CD14-positive monocyte (primary cell): ENCODE measurements around the gene PACRGL. TPM values are rescaled to one million over a fixed set of nuclear protein-coding genes. Genes with fewer than 3 reads are reported as not detected.
A peak's percentile ranks its signal among the peaks of the same experiment; 100 is the strongest.

Source experiments
- DNase-seq, 3 donors: peaks; one replicate each; pipeline ENCODE4 v3.0.0-alpha.2; 2011 to 2022
- H2AFZ ChIP-seq: 2 replicates; pipeline ENCODE4 v1.6.0; 2012; ENCODE audit warnings: mild to moderate bottlenecking, low read depth, low read length, inconsistent platforms; ENCODE audit not compliant: insufficient read depth, poor library complexity, severe bottlenecking
- H3K27ac ChIP-seq, 2 donors: 1 replicate in 1 of 2; 2 replicates in 1 of 2; pipeline ENCODE4 v1.5.1; 2012 to 2013; ENCODE audit warnings: low read length in 2 of 2, control low read depth in 1 of 2, inconsistent platforms in 1 of 2, low read depth in 1 of 2, mild to moderate bottlenecking in 1 of 2
- H3K27me3 ChIP-seq, 2 donors: one replicate each; pipeline versions ENCODE4 v1.6.0 to v1.6.1; 2011 to 2013; ENCODE audit warnings: low read length in 2 of 2; ENCODE audit not compliant: control insufficient read depth in 2 of 2, insufficient read depth in 2 of 2
- H3K36me3 ChIP-seq, 2 donors: replicated peaks in 1 of 2; 1 replicate in 1 of 2; 2 replicates in 1 of 2; pipeline versions ENCODE4 v1.5.1 to v1.6.1; 2012 to 2013; ENCODE audit warnings: low read length in 2 of 2, control low read depth in 1 of 2, inconsistent platforms in 1 of 2, mild to moderate bottlenecking in 1 of 2; ENCODE audit not compliant: insufficient read depth in 2 of 2, control insufficient read depth in 1 of 2
- H3K4me1 ChIP-seq, 2 donors: 1 replicate in 1 of 2; 2 replicates in 1 of 2; pipeline versions ENCODE4 v1.5.1 to v1.6.1; 2012 to 2013; ENCODE audit warnings: low read length in 2 of 2, control low read depth in 1 of 2, inconsistent platforms in 1 of 2, mild to moderate bottlenecking in 1 of 2, moderate library complexity in 1 of 2; ENCODE audit not compliant: insufficient read depth in 2 of 2, control insufficient read depth in 1 of 2
- H3K4me2 ChIP-seq: replicated peaks from 2 replicates; pipeline ENCODE3; 2012; ENCODE audit warnings: low read length, moderate library complexity, mild to moderate bottlenecking; ENCODE audit not compliant: poor library complexity, severe bottlenecking; ENCODE audit errors: extremely low read depth
- H3K4me3 ChIP-seq, 3 experiments: fragments of 200-600 bp in 1 of 3; sonication (generic) in 1 of 3; replicated peaks in 1 of 3; 1 replicate in 2 of 3; 2 replicates in 1 of 3; pipeline ENCODE4 v1.5.1; 2011 to 2013; ENCODE audit warnings: low read length in 3 of 3, mild to moderate bottlenecking in 3 of 3, control low read depth in 2 of 3, low read depth in 2 of 3, inconsistent platforms in 1 of 3, moderate library complexity in 1 of 3
- H3K79me2 ChIP-seq: 2 replicates; pipeline ENCODE4 v1.6.0; 2012; ENCODE audit warnings: mild to moderate bottlenecking, control low read depth, inconsistent platforms, low read length, moderate library complexity; ENCODE audit not compliant: insufficient read depth
- H3K9ac ChIP-seq: 2 replicates; pipeline ENCODE4 v1.6.0; 2017; ENCODE audit warnings: low read length, mild to moderate bottlenecking; ENCODE audit not compliant: insufficient read depth, poor library complexity, severe bottlenecking
- H3K9me3 ChIP-seq, 2 donors: replicated peaks in 1 of 2; 1 replicate in 1 of 2; 2 replicates in 1 of 2; pipeline versions ENCODE4 v1.5.1 to v1.6.1; 2012 to 2013; ENCODE audit warnings: low read length in 2 of 2, control low read depth in 1 of 2; ENCODE audit not compliant: control insufficient read depth in 1 of 2, insufficient read depth in 1 of 2
- H4K20me1 ChIP-seq: 2 replicates; pipeline ENCODE4 v1.6.0; 2012; ENCODE audit warnings: mild to moderate bottlenecking, low read length, control low read depth, moderate library complexity; ENCODE audit not compliant: insufficient read depth
- H3K27ac Mint-ChIP-seq, 7 donors: one replicate each; pipeline ENCODE4 v1.8.0; 2020; ENCODE audit warnings: mild to moderate bottlenecking in 7 of 7, mixed read lengths in 7 of 7, moderate library complexity in 6 of 7, inconsistent platforms in 2 of 7
- H3K27me3 Mint-ChIP-seq, 3 donors: one replicate each; pipeline ENCODE4 v1.8.0; 2021 to 2022; ENCODE audit warnings: low read depth in 3 of 3, mild to moderate bottlenecking in 3 of 3, mixed read lengths in 3 of 3, moderate library complexity in 3 of 3, inconsistent platforms in 1 of 3
- H3K36me3 Mint-ChIP-seq, 2 donors: one replicate each; pipeline ENCODE4 v1.8.0; 2020; ENCODE audit warnings: mixed read lengths in 2 of 2, inconsistent platforms in 1 of 2, mild to moderate bottlenecking in 1 of 2
- H3K4me1 Mint-ChIP-seq: one replicate; pipeline ENCODE4 v1.8.0; 2020; ENCODE audit warnings: mild to moderate bottlenecking, mixed read lengths
- H3K4me3 Mint-ChIP-seq, 2 donors: one replicate each; pipeline ENCODE4 v1.8.0; 2020; ENCODE audit warnings: mild to moderate bottlenecking in 2 of 2, mixed read lengths in 2 of 2, moderate library complexity in 1 of 2
- H3K9me3 Mint-ChIP-seq, 7 donors: one replicate each; pipeline ENCODE4 v1.8.0; 2020 to 2022; ENCODE audit warnings: mixed read lengths in 7 of 7, mild to moderate bottlenecking in 6 of 7, moderate library complexity in 6 of 7, inconsistent platforms in 2 of 7
- CTCF ChIP-seq: fragments of 200-600 bp; IDR thresholded peaks from one replicate; pipeline ENCODE4 v1.8.0; 2022; ENCODE audit warnings: antibody characterized with exemption, mild to moderate bottlenecking
- WGBS: methylation state at CpG from one replicate; pipeline ENCODE4 v1.1.5; 2013; ENCODE audit warnings: missing lambda C conversion rate; ENCODE audit not compliant: insufficient coverage; 5-methylcytosine and 5-hydroxymethylcytosine counted together
- intact Hi-C, 2 donors: fragments of 100-400 bp; cut with micrococcal nuclease; formaldehyde crosslinking; loops; one replicate each; pipeline versions ENCODE4 v1.15.0 to v1.15.1; 2023
- polyA plus RNA-seq, 3 donors: library from polyadenylated mRNA; depleted of rRNA in 1 of 3; unstranded in 2 of 3; stranded (reverse) in 1 of 3; fragments of 300-500 nt in 2 of 3; fragments of >200 nt in 1 of 3; fragmentation: Illumina TruSeq in 2 of 3; gene quantifications; 1 replicate in 2 of 3; 2 replicates in 1 of 3; pipeline ENCODE4 v1.2.3, GENCODE V29; 2012 to 2021

Gene PACRGL
- polyA plus RNA-seq, 3 donors, result 6.1 to 7.9 (median 7.4) TPM

- H3K27me3 Mint-ChIP-seq, result peaks cover 0 to 4% (median 2%) of the 10 kb centered on the region in 3 donors
- Histone ChIP-seq H3K27me3 (no peaks in the 10 kb centered on the region), H3K4me2 (no peak overlapping the region), H2AFZ (no peak overlapping the region), H3K27ac (no peak overlapping the region), H3K36me3 (no peaks in the 10 kb centered on the region), H4K20me1 (no peaks in the 10 kb centered on the region), H3K79me2 (peaks cover 13% of the 10 kb centered on the region), H3K4me1 (peaks cover 14 to 19% of the 10 kb centered on the region in 2 donors), H3K9me3 (no peaks in the 10 kb centered on the region), H3K4me3 (no peak overlapping the region), H3K9ac (no peak overlapping the region)
- WGBS, result 100% methylated on average over 1 of the region's 1 CpG
- H3K36me3 Mint-ChIP-seq, result no peaks in the 10 kb centered on the region
- intact Hi-C loops, result no loop called here
- H3K9me3 Mint-ChIP-seq, result no peaks in the 10 kb centered on the region
- H3K4me1 Mint-ChIP-seq, result peaks cover 19% of the 10 kb centered on the region
- no peak overlapping the region for H3K27ac Mint-ChIP-seq
- no peak for TF ChIP-seq CTCF
- no peak overlapping the region for H3K4me3 Mint-ChIP-seq
- DNase-seq, result no peak
These were observed 3.4 kb upstream of the PACRGL start for GRCh38 chr4:20696815-20697214.

- DNase-seq, result peak in 1 of 3 donors; percentile 11
- no peak for TF ChIP-seq CTCF
- H2AFZ ChIP-seq, result no peak overlapping the region
- intact Hi-C loops, result no loop called here
- Mint-ChIP-seq H3K4me3 (no peak overlapping the region), H3K27me3 (peaks cover 0 to 2% (median 2%) of the 10 kb centered on the region in 3 donors), H3K27ac (peak overlapping the region in 2 of 7 donors; percentile 20 to 63), H3K36me3 (no peaks in the 10 kb centered on the region), H3K9me3 (no peaks in the 10 kb centered on the region), H3K4me1 (peaks cover 19% of the 10 kb centered on the region)
- no peak overlapping the region for H3K9ac ChIP-seq
- no peaks in the 10 kb centered on the region for H4K20me1 ChIP-seq
- H3K4me2 ChIP-seq, result no peak overlapping the region
- peaks cover 14 to 19% of the 10 kb centered on the region in 2 donors for H3K4me1 ChIP-seq
- H3K27me3 ChIP-seq, result no peaks in the 10 kb centered on the region
- no peaks in the 10 kb centered on the region for H3K36me3 ChIP-seq
- H3K4me3 ChIP-seq, result no peak overlapping the region
- H3K27ac ChIP-seq, result no peak overlapping the region
- WGBS, result 71% methylated on average over 2 of the region's 4 CpGs
- H3K9me3 ChIP-seq, result no peaks in the 10 kb centered on the region
- H3K79me2 ChIP-seq, result peaks cover 13% of the 10 kb centered on the region
These were observed 1.9 kb upstream of the PACRGL start for GRCh38 chr4:20698382-20698781.
